ENCODE results near the gene GKAP1.

The GKAP1 gene

GRCh38 chr9:83800236-83801033 is 17.1 kb downstream of the GKAP1 start:
- no peak for TF ChIP-seq CTCF (IDR thresholded peaks at IDR 0.05; ENCODE audit: insufficient read depth, low read length, poor library complexity, severe bottlenecking)
- no peaks in the 10 kb centered on the region for H3K36me3 ChIP-seq (ENCODE audit: control insufficient read depth, insufficient read depth, low read length)
- DNase-seq (ENCODE audit: extremely low read depth, insufficient read length) = no peak
- H3K27me3 ChIP-seq (replicated peaks; ENCODE audit: control insufficient read depth, insufficient read depth, low read length) = no peaks in the 10 kb centered on the region
- H3K4me3 ChIP-seq (replicated peaks; ENCODE audit: low read depth, low read length) = no peak overlapping the region

- TF ChIP-seq CTCF (IDR thresholded peaks at IDR 0.05; ENCODE audit: insufficient read depth, low read length, poor library complexity, severe bottlenecking) = no peak
- no peak for DNase-seq (ENCODE audit: extremely low read depth, insufficient read length)
- Histone ChIP-seq H3K36me3 (ENCODE audit: control insufficient read depth, insufficient read depth, low read length) (no peaks in the 10 kb centered on the region), H3K4me3 (replicated peaks; ENCODE audit: low read depth, low read length) (no peak overlapping the region), H3K27me3 (replicated peaks; ENCODE audit: control insufficient read depth, insufficient read depth, low read length) (no peaks in the 10 kb centered on the region)
Observed at GRCh38 chr9:83794051-83794450, 23.5 kb downstream of the GKAP1 start.

GRCh38 chr9:83792746-83793145 is 24.8 kb downstream of the GKAP1 start:
- DNase-seq (ENCODE audit: extremely low read depth, insufficient read length) = no peak
- H3K4me3 ChIP-seq (replicated peaks; ENCODE audit: low read depth, low read length) = no peak overlapping the region
- no peaks in the 10 kb centered on the region for H3K27me3 ChIP-seq (replicated peaks; ENCODE audit: control insufficient read depth, insufficient read depth, low read length)
- H3K36me3 ChIP-seq (ENCODE audit: control insufficient read depth, insufficient read depth, low read length) = no peaks in the 10 kb centered on the region
- no peak for TF ChIP-seq CTCF (IDR thresholded peaks at IDR 0.05; ENCODE audit: insufficient read depth, low read length, poor library complexity, severe bottlenecking)

GRCh38 chr9:83778164-83778563 is 39.4 kb downstream of the GKAP1 start:
- no peak for DNase-seq (ENCODE audit: extremely low read depth, insufficient read length)
- Histone ChIP-seq H3K4me3 (replicated peaks; ENCODE audit: low read depth, low read length) (no peak overlapping the region), H3K36me3 (ENCODE audit: control insufficient read depth, insufficient read depth, low read length) (no peaks in the 10 kb centered on the region), H3K27me3 (replicated peaks; ENCODE audit: control insufficient read depth, insufficient read depth, low read length) (no peaks in the 10 kb centered on the region)
- TF ChIP-seq CTCF (IDR thresholded peaks at IDR 0.05; ENCODE audit: insufficient read depth, low read length, poor library complexity, severe bottlenecking) = no peak

GRCh38 chr9:83775932-83776331 is 41.6 kb downstream of the GKAP1 start:
- Histone ChIP-seq H3K27me3 (replicated peaks; ENCODE audit: control insufficient read depth, insufficient read depth, low read length) (no peaks in the 10 kb centered on the region), H3K4me3 (replicated peaks; ENCODE audit: low read depth, low read length) (no peak overlapping the region), H3K36me3 (ENCODE audit: control insufficient read depth, insufficient read depth, low read length) (no peaks in the 10 kb centered on the region)
- DNase-seq (ENCODE audit: extremely low read depth, insufficient read length) = no peak
- no peak for TF ChIP-seq CTCF (IDR thresholded peaks at IDR 0.05; ENCODE audit: insufficient read depth, low read length, poor library complexity, severe bottlenecking)
